HepG2 (cell line): ENCODE results near the gene POGLUT3. TPM values are rescaled to one million over a fixed set of nuclear protein-coding genes. Genes with fewer than 3 reads are reported as not detected.

Source experiments
- ATAC-seq: fragments of 200-7000 bp; cut with Tn5 transposase; 3 replicates; pipeline ENCODE4 v1.9.1; 2020; ENCODE audit warnings: mild to moderate bottlenecking, moderate library complexity
- BruUV-seq: library from RNA; stranded (reverse); fragments of 400-500 nt; replicated peaks from 2 replicates; lab custom pipeline; 2021; lab: Mats Ljungman, UMichigan
- CTCF ChIA-PET: fragments of 300-600 bp; formaldehyde crosslinking; extraction: SDS; loops from one replicate; lab custom pipeline; 2021; ENCODE audit warnings: low total read pairs, inconsistent platforms, low intra/inter-chr PET ratio; lab: Yijun Ruan, JAX
- POLR2A ChIA-PET: fragments of 350-600 bp; sonication (Branson Sonifier 250); formaldehyde crosslinking; loops from one replicate; lab custom pipeline; 2020; ENCODE audit warnings: antibody characterized with exemption, inconsistent platforms; lab: Yijun Ruan, JAX
- DNase-seq: peaks from one replicate; pipeline ENCODE4 v3.0.0-alpha.2; 2015; ENCODE audit warnings: low spot score
- FAIRE-seq: peaks from 3 replicates; lab custom pipeline; 2011; peaks lifted over from hg19 to GRCh38; lab: Jason Lieb, UNC
- H2AFZ ChIP-seq: one replicate; pipeline ENCODE4 v1.6.1; 2011; ENCODE audit warnings: low read length, inconsistent platforms
- H3K27ac ChIP-seq: fragments of 300-600 bp; 3 replicates; pipeline ENCODE4 v1.8.0; 2011; ENCODE audit warnings: mixed run types, mild to moderate bottlenecking, mixed read lengths, low read length, inconsistent platforms; ENCODE audit not compliant: insufficient read depth; ENCODE audit errors: extremely low read length
- H3K27me3 ChIP-seq, 2 experiments: fragments of 200-600 bp in 1 of 2; 2 replicates in 1 of 2; 3 replicates in 1 of 2; pipeline versions ENCODE4 v1.6.0 to v1.8.0; 2011; ENCODE audit warnings: low read length in 2 of 2, mild to moderate bottlenecking in 2 of 2, moderate library complexity in 2 of 2, inconsistent platforms in 1 of 2; ENCODE audit not compliant: insufficient read depth in 2 of 2, control insufficient read depth in 1 of 2
- H3K36me3 ChIP-seq, 2 experiments: fragments of 200-600 bp in 1 of 2; replicated peaks in 1 of 2; 2 replicates in 1 of 2; 3 replicates in 1 of 2; pipeline versions ENCODE4 v1.5.1 to v1.8.0; 2011; ENCODE audit warnings: low read length in 2 of 2, inconsistent platforms in 1 of 2; ENCODE audit not compliant: insufficient read depth in 2 of 2, control insufficient read depth in 1 of 2
- H3K4me1 ChIP-seq: 2 replicates; pipeline ENCODE4 v1.5.1; 2012; ENCODE audit warnings: low read length, inconsistent platforms; ENCODE audit not compliant: insufficient read depth
- H3K4me2 ChIP-seq: 2 replicates; pipeline ENCODE4 v1.6.0; 2011; ENCODE audit warnings: low read depth, low read length, inconsistent platforms
- H3K4me3 ChIP-seq, 3 experiments: fragments of 200-600 bp in 1 of 3; sonication (generic), shearing (Covaris generic) in 1 of 3; replicated peaks in 1 of 3; 2 replicates each; pipeline ENCODE4 v1.5.1; 2011 to 2016; ENCODE audit warnings: low read length in 3 of 3, inconsistent platforms in 2 of 3, low read depth in 2 of 3, mild to moderate bottlenecking in 2 of 3, control low read depth in 1 of 3, mixed read lengths in 1 of 3; ENCODE audit not compliant: insufficient read depth in 1 of 3
- H3K79me2 ChIP-seq: one replicate; pipeline ENCODE4 v1.6.1; 2011; ENCODE audit warnings: low read length, inconsistent platforms; ENCODE audit not compliant: insufficient read depth
- H3K9ac ChIP-seq: 2 replicates; pipeline ENCODE4 v1.6.0; 2011; ENCODE audit warnings: mild to moderate bottlenecking, low read depth, low read length, inconsistent platforms; ENCODE audit not compliant: insufficient read depth
- H3K9me3 ChIP-seq: 2 replicates; pipeline ENCODE4 v1.5.1; 2012; ENCODE audit warnings: mild to moderate bottlenecking, low read length
- H4K20me1 ChIP-seq: 2 replicates; pipeline ENCODE4 v1.6.0; 2011; ENCODE audit warnings: inconsistent platforms, mild to moderate bottlenecking, low read length, moderate library complexity; ENCODE audit not compliant: insufficient read depth
- BORCS8-MEF2B ChIP-seq: sonication (generic); formaldehyde crosslinking; IDR thresholded peaks from 2 replicates; pipeline ENCODE4 v1.8.0; 2022; ENCODE audit warnings: mild to moderate bottlenecking, missing genetic modification reagents
- CAMTA2 ChIP-seq: sonication (generic); formaldehyde crosslinking; IDR thresholded peaks from 2 replicates; pipeline ENCODE4 v1.4.0; 2020; ENCODE audit warnings: mild to moderate bottlenecking, missing genetic modification reagents, borderline replicate concordance
- CREB1 ChIP-seq, 2 experiments: fragments of 450-650 bp in 1 of 2; IDR thresholded peaks; 2 replicates each; pipeline ENCODE4 v1.6.1; 2016 to 2017; ENCODE audit warnings: control low read depth in 1 of 2, mild to moderate bottlenecking in 1 of 2, missing compliant biosample characterization in 1 of 2, missing genetic modification characterization in 1 of 2
- GABPA ChIP-seq, 2 experiments: IDR thresholded peaks; 2 replicates each; pipeline ENCODE4 v1.6.1; 2011 to 2016; ENCODE audit warnings: low read depth in 2 of 2, low read length in 1 of 2, missing biosample characterization in 1 of 2, missing genetic modification characterization in 1 of 2
- GATA4 ChIP-seq: sonication (generic); IDR thresholded peaks from 2 replicates; pipeline ENCODE4 v1.6.1; 2016; ENCODE audit warnings: antibody characterized with exemption, low read depth, borderline replicate concordance
- HOXA5 ChIP-seq: sonication (generic); formaldehyde crosslinking; IDR thresholded peaks from 2 replicates; pipeline ENCODE4 v1.4.0; 2020; ENCODE audit warnings: missing genetic modification reagents
- LBX2 ChIP-seq: sonication (generic); formaldehyde crosslinking; IDR thresholded peaks from 2 replicates; pipeline ENCODE4 v1.5.0; 2020; ENCODE audit warnings: missing genetic modification reagents, mild to moderate bottlenecking, borderline replicate concordance
- PCBP2 ChIP-seq: fragments of 200-400 bp; formaldehyde crosslinking; optimal IDR thresholded peaks from 2 replicates; pipeline ENCODE3; 2018; ENCODE audit warnings: low read length, low read depth; ENCODE audit not compliant: poor library complexity, severe bottlenecking
- PRMT3 ChIP-seq: sonication (generic); formaldehyde crosslinking; IDR thresholded peaks from 2 replicates; pipeline ENCODE4 v1.8.1; 2022; ENCODE audit warnings: low read depth, mild to moderate bottlenecking, moderate library complexity, missing genetic modification reagents, borderline replicate concordance
- SKIL ChIP-seq: sonication (generic); formaldehyde crosslinking; IDR thresholded peaks from 2 replicates; pipeline ENCODE4 v1.8.0; 2022; ENCODE audit warnings: missing genetic modification reagents, mild to moderate bottlenecking, moderate library complexity, borderline replicate concordance
- STAT5B ChIP-seq: sonication (generic); formaldehyde crosslinking; IDR thresholded peaks from 2 replicates; pipeline ENCODE4 v1.4.0; 2020; ENCODE audit warnings: missing genetic modification reagents
- XBP1 ChIP-seq: sonication (generic); formaldehyde crosslinking; IDR thresholded peaks from 2 replicates; pipeline ENCODE4 v1.5.0; 2020; ENCODE audit warnings: missing genetic modification reagents
- ZBTB1 ChIP-seq: sonication (generic); formaldehyde crosslinking; IDR thresholded peaks from 2 replicates; pipeline ENCODE4 v1.4.0; 2020; ENCODE audit warnings: missing genetic modification reagents, borderline replicate concordance
- ZNF124 ChIP-seq: sonication (generic); formaldehyde crosslinking; IDR thresholded peaks from 2 replicates; pipeline ENCODE4 v1.4.0; 2020; ENCODE audit warnings: missing genetic modification reagents
- ZNF263 ChIP-seq: sonication (generic); formaldehyde crosslinking; IDR thresholded peaks from 2 replicates; pipeline ENCODE4 v1.4.0; 2020; ENCODE audit warnings: missing genetic modification reagents
- ZNF274 ChIP-seq: sonication (generic); formaldehyde crosslinking; IDR thresholded peaks from 2 replicates; pipeline ENCODE4 v1.5.1; 2020; ENCODE audit warnings: mild to moderate bottlenecking, missing genetic modification reagents
- ZNF367 ChIP-seq: sonication (generic); formaldehyde crosslinking; IDR thresholded peaks from 2 replicates; pipeline ENCODE4 v1.4.0; 2020; ENCODE audit warnings: missing genetic modification reagents, borderline replicate concordance
- ZNF44 ChIP-seq: sonication (generic); formaldehyde crosslinking; IDR thresholded peaks from 2 replicates; pipeline ENCODE4 v1.5.1; 2020; ENCODE audit warnings: mild to moderate bottlenecking, missing genetic modification reagents
- ZSCAN31 ChIP-seq: sonication (generic); formaldehyde crosslinking; IDR thresholded peaks from 2 replicates; pipeline ENCODE4 v1.5.0; 2020; ENCODE audit warnings: low read depth, mild to moderate bottlenecking, missing genetic modification reagents
- WGBS: methylation state at CpG from one replicate; pipeline ENCODE4 v1.1.6; 2017; ENCODE audit warnings: low lambda C conversion rate; 5-methylcytosine and 5-hydroxymethylcytosine counted together
- in situ Hi-C: cut with HindIII; loops from 2 replicates; pipeline ENCODE4 v1.10.0; 2017; ENCODE audit warnings: low pct_unique_long_range_greater_than_20kb; ENCODE audit not compliant: extremely low pct_ligation_motif_present
- intact Hi-C: fragments of 100-400 bp; cut with micrococcal nuclease; formaldehyde crosslinking; loops from one replicate; pipeline ENCODE4 v1.10.0; 2022; ENCODE audit not compliant: unreplicated experiment
- polyA plus RNA-seq, 8 experiments: library from polyadenylated mRNA; depleted of rRNA in 3 of 8; stranded (reverse) in 7 of 8; unstranded in 1 of 8; fragments of >200 nt; fragmentation: Illumina TruSeq in 4 of 8; extraction: Trizol in 4 of 8; gene quantifications; 2 replicates each; pipeline versions ENCODE4 v1.2.1 to v1.2.3, GENCODE V29; 2011 to 2016; ENCODE audit warnings: low read depth in 4 of 8, missing spikeins in 1 of 8, mixed read lengths in 1 of 8; ENCODE audit not compliant: insufficient read depth in 1 of 8
- total RNA-seq, 5 experiments: library from RNA; depleted of rRNA; stranded (reverse); fragments of >200 nt; fragmentation: Illumina TruSeq; extraction: Trizol; gene quantifications; 2 replicates each; pipeline ENCODE4 v1.2.3, GENCODE V29; 2016; ENCODE audit warnings: low read depth in 1 of 5

The POGLUT3 gene
- total and polyA plus RNA-seq, 2 of the 13 experiments (the other 11 are each of a cell fraction or from before 2014, with no cell fraction given) = 14.3 to 22.0 TPM

DNA sequence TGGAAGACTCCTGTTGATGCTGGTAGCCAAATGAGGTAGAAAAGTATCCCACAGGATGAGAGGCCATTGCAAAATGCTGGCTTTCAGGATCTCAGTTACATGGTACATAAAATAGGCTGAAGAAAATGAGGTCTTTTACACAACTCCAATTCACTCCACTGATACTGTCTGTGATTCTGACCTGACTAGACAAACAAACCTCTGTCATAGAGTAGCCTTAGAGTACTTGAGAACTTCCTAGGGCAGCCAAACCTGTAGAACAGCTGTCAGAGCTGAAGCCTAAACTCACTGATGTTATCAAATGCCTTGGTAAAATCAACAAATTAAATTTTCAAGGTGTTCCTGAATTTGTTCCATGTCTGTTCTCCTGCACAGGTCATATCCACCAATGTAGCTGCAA, 26.2 kb upstream of the POGLUT3 start:
- ChIA-PET CTCF (no interaction called here), POLR2A (no interaction called here)
- no TSS peak for BruUV-seq
- H3K27me3 ChIP-seq = no peaks in the 10 kb centered on the region; a peak in 1 of 5 replicates
- no peak for TF ChIP-seq XBP1 (CRISPR knock-in tag)
- no peak for TF ChIP-seq CAMTA2
- no peak for TF ChIP-seq SKIL (CRISPR knock-in tag)
- no peak for TF ChIP-seq PCBP2
- TF ChIP-seq ZBTB1 (CRISPR knock-in tag) = no peak
- TF ChIP-seq ZNF124 (CRISPR knock-in tag) = no peak
- no peak for TF ChIP-seq ZNF274 (CRISPR knock-in tag)
- no peak overlapping the region for H3K4me3 ChIP-seq
- H3K27ac ChIP-seq = no peak overlapping the region
- no peaks in the 10 kb centered on the region for H4K20me1 ChIP-seq
- intact Hi-C loops = no loop called here
- DNase-seq (no peak), FAIRE-seq (no peak), ATAC-seq (no peak)
- H2AFZ ChIP-seq = no peak overlapping the region
- no peaks in the 10 kb centered on the region for H3K9me3 ChIP-seq
- no peaks in the 10 kb centered on the region for H3K36me3 ChIP-seq
- H3K4me2 ChIP-seq = no peak overlapping the region
- no peak overlapping the region for H3K9ac ChIP-seq
- no peaks in the 10 kb centered on the region for H3K4me1 ChIP-seq
- in situ Hi-C loops = no loop called here
- H3K79me2 ChIP-seq = no peaks in the 10 kb centered on the region

- CTCF ChIA-PET = no interaction called here
- no peak for ATAC-seq
- in situ Hi-C loops = no loop called here
- no peak for TF ChIP-seq LBX2 (CRISPR knock-in tag)
- no peak for TF ChIP-seq CREB1 (IDR thresholded peaks at IDR 0.05)
- TF ChIP-seq CREB1 (CRISPR knock-in tag; IDR thresholded peaks at IDR 0.05) = no peak
- TF ChIP-seq ZNF367 (CRISPR knock-in tag) = no peak
- TF ChIP-seq STAT5B (CRISPR knock-in tag) = no peak
- no peak for TF ChIP-seq ZNF44
- TF ChIP-seq PRMT3 (CRISPR knock-in tag) = no peak
- no peak for TF ChIP-seq HOXA5
- no peak for TF ChIP-seq ZNF263 (CRISPR knock-in tag)
- TF ChIP-seq GATA4 = no peak
- TF ChIP-seq BORCS8-MEF2B (CRISPR knock-in tag) = no peak
- TF ChIP-seq GABPA (IDR thresholded peaks at IDR 0.05; ENCODE audit: low read depth, low read length) = no peak
- TF ChIP-seq GABPA (CRISPR knock-in tag; IDR thresholded peaks at IDR 0.05; ENCODE audit: low read depth) = no peak
- no peak for TF ChIP-seq ZSCAN31
These were observed 24.1 kb upstream of the POGLUT3 start for GRCh38 chr11:108522318-108522717.

More at GRCh38 chr11:108522318-108522717, 24.1 kb upstream of the POGLUT3 start:
- Histone ChIP-seq H3K4me2 (no peak overlapping the region), H3K27me3 (no peaks in the 10 kb centered on the region; a peak in 1 of 5 replicates), H4K20me1 (no peaks in the 10 kb centered on the region), H3K79me2 (no peaks in the 10 kb centered on the region), H3K9me3 (no peaks in the 10 kb centered on the region), H3K27ac (no peak overlapping the region), H3K36me3 (no peaks in the 10 kb centered on the region), H3K4me3 (no peak overlapping the region), H3K9ac (no peak overlapping the region), H2AFZ (no peak overlapping the region), H3K4me1 (no peaks in the 10 kb centered on the region)
- FAIRE-seq (no peak), DNase-seq (no peak)
- WGBS = 6% methylated on average over 1 of the region's 1 CpG
- BruUV-seq = no TSS peak
- POLR2A ChIA-PET = no interaction called here
- intact Hi-C loops = no loop called here
